DMS 273 (cell line): ENCODE results near the gene SLCO2B1.

Source experiments
- DNase-seq: peaks from one replicate; lab custom pipeline; 2025; ENCODE audit not compliant: unreplicated experiment; lab: John Stamatoyannopoulos, UW

Gene SLCO2B1

GRCh38 chr11:75191330-75191717 lies 40.4 kb downstream of the SLCO2B1 start:
- peak; percentile 24 for DNase-seq

- DNase-seq: no peak
These were observed 42.4 kb downstream of the SLCO2B1 start for GRCh38 chr11:75193271-75193670.

- DNase-seq: no peak
These were observed 42.8 kb downstream of the SLCO2B1 start for GRCh38 chr11:75193711-75194110.

- no peak for DNase-seq
These were observed 43.2 kb downstream of the SLCO2B1 start for GRCh38 chr11:75194147-75194546.

- DNase-seq: peak; percentile 28
These were observed 44.5 kb downstream of the SLCO2B1 start for GRCh38 chr11:75195167-75195962.

GRCh38 chr11:75196426-75196825 lies 45.5 kb downstream of the SLCO2B1 start:
- no peak for DNase-seq

- DNase-seq: no peak
These were observed 46.8 kb downstream of the SLCO2B1 start for GRCh38 chr11:75197512-75198277.

GRCh38 chr11:75198278-75198973 lies 47.5 kb downstream of the SLCO2B1 start:
- peak; percentile 23 for DNase-seq

GRCh38 chr11:75199412-75199955 lies 48.6 kb downstream of the SLCO2B1 start:
- DNase-seq: peak; percentile 30

GRCh38 chr11:75200051-75200450 lies 49.1 kb downstream of the SLCO2B1 start:
- peak; percentile 30 for DNase-seq

- no peak for DNase-seq
These were observed 49.6 kb downstream of the SLCO2B1 start for GRCh38 chr11:75200531-75200930.

- DNase-seq: no peak
These were observed 50.9 kb downstream of the SLCO2B1 start for GRCh38 chr11:75201771-75202170.

- DNase-seq: no peak
These were observed 51.3 kb downstream of the SLCO2B1 start for GRCh38 chr11:75202195-75202594.

- no peak for DNase-seq
These were observed 52.2 kb downstream of the SLCO2B1 start for GRCh38 chr11:75203138-75203537.

GRCh38 chr11:75203641-75204011 lies 52.7 kb downstream of the SLCO2B1 start:
- no peak for DNase-seq

- DNase-seq: no peak
These were observed 53.2 kb downstream of the SLCO2B1 start for GRCh38 chr11:75204012-75204674.

- DNase-seq: peak; percentile 88
These were observed 54.0 kb downstream of the SLCO2B1 start for GRCh38 chr11:75204685-75205563.

- no peak for DNase-seq
These were observed 54.7 kb downstream of the SLCO2B1 start for GRCh38 chr11:75205564-75206020.

- no peak for DNase-seq
These were observed 57.5 kb downstream of the SLCO2B1 start for GRCh38 chr11:75208446-75208845.

GRCh38 chr11:75212411-75212810 lies 61.5 kb downstream of the SLCO2B1 start:
- no peak for DNase-seq
